Measurements from ENCODE around the gene SDK1.
"Not testable (repeated sequence)": the region's sequence is repeated elsewhere in the genome, so short reads cannot be mapped to it uniquely, and the experiment has no call there.

The SDK1 gene

GRCh38 chr7:4093483-4093882, 792.4 kb downstream of the SDK1 start:
- no peak for DNase-seq

- not testable (repeated sequence) for DNase-seq
Observed at GRCh38 chr7:4094158-4094557, 793.1 kb downstream of the SDK1 start.

GRCh38 chr7:4097001-4097609, 796.1 kb downstream of the SDK1 start:
- DNase-seq = no peak

- DNase-seq = no peak
Observed at GRCh38 chr7:4098169-4098568, 797.1 kb downstream of the SDK1 start.

DNA sequence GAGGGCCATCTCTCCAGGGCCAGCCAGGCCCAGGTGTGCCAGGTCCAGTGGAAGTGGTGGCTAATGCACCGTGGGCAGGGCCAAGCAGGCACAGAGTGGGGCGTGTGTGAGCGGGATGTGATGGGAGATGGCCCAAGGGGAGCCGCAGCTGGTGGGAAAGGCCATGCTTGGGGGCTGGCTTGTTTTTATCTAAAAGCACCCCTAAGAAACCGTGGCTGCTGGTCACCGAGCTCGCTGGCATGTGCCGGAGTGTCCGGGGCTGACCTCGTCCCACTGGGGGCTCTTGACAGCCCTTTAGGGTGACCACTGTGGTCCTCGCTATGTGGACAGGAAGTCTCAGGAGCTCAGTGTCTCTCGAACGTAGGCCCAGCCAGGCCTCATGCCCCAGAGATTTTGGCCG, 798.6 kb downstream of the SDK1 start:
- no peak for DNase-seq

DNA sequence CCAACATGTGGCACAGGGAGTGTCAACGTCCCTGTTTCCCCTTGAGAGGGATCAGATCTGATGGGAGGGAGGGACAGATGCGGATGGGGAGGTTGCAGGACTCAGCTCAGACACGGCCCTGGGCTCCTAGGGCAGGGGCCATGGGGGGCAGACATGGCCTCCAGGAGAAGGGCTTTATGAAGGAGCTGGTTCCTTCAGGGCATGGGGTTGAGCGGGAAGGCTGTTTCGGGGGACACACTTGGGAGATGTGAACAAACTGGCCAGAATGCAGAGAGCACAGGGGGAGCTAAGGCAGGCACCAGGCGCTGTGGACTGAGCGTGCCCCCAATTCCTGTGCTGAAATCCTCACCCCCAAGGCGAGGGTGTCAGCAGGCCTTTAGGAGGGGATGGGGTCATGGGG, 799.1 kb downstream of the SDK1 start:
- DNase-seq = no peak

DNA sequence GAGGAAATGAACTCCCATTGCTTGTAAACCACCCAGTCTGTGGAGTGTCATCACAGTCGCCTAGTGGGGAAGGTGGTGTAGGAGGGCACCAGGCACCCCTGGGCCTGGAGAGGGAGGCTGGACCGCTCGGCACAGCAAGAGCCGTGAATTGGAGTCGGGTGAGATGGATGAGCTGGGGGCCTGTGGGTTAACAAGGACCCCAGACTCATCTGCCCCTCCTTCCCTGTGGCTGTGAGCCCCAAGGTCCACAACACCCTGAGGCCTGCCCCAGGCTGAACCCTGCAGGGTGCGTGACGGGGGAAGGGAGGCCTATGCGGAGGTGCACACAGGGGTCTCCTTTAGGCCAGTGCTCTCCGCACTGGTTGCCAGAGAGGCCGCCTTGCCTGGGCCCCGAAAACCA, 799.6 kb downstream of the SDK1 start:
- DNase-seq = no peak

DNA sequence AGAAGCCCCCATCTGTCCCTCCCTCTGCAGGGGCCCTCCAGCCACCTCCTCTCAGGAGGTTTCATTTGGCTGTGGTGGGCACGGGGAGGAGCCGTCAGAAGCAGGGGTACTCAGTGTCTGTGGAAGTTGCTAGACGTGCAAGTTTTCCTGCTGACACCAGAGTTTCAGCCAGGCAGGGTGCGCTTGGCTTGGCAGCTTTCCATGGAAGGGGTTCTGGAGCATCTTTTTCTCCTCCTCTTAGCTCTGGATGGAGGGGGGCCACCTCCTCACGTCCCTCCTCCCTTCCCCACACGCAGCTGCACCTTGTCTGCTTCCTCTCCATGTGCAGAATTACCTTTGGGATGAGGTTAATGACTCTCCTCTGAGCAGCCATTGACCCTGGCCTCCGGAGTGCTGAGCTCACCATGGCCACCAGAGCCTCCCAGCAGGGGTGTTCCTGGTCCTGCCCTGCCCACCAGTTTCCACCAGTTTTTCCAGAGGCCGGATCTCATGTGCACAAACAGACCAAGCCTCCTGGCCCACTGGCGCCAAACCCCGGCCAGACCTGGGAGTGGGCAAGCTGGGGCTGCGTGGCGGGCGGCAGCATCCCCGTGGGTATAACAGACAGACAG, 801.3 kb downstream of the SDK1 start:
- DNase-seq = no peak

DNA sequence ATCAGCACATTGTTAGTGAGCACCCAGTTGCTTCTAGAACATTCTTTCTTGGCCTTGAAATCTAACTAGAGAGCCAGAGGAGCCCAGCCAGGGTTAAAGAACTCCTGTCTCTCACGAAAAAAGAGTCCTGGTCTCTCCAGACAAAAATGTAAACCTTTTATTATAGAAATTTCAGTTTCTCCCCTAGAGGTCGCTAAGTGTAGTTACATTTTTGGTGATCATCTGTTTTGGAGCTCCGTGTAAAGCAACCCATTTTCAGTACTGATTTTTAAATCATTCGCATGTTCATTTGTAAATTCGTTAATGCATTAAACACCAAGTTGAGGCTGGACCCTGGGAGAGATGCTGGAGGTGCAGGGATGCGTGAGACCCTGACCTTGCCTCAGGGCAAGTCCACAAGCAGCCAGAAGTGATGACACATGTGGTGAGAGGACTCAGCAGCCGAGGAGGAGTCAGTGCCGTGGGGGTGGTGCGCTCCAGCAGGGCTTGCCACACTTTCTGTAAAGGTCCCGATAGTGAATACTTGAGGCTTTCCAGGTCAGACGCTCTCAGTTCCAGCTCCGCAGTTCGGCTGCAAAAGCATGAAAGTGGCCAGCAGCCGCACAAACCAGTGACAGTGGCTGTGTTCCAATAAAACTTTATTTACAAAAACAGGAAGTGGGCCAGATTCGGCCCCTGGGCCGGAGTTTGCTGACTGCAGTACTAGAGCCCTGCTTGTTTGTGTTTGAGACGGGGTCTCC, 802.5 kb downstream of the SDK1 start:
- no peak for DNase-seq

GRCh38 chr7:4107839-4108238, 806.8 kb downstream of the SDK1 start:
- DNase-seq = no peak

DNA sequence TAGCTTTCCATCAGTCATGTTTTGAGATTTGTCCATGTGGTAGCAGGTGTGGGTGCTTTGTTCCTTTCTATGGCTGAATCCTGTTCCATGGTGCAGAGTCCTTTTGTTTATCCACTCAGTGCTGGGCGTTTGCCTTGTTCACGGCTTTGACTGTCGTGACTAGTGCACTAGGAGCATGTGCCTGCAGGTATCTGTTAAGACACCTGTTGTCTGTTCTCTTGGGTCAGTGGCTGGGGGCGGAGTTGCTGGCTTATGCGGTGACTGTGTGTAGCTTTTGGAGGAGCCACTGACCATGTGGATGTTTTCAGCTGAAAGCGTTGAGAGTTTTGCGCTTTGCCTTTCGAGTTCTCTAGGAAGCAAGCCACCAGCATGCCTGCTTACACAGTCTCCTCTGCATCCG, 807.9 kb downstream of the SDK1 start:
- DNase-seq = no peak

GRCh38 chr7:4109481-4110110, 808.5 kb downstream of the SDK1 start:
- DNase-seq = no peak

GRCh38 chr7:4110438-4110837, 809.4 kb downstream of the SDK1 start:
- DNase-seq = no peak

- no peak for DNase-seq
Observed at GRCh38 chr7:4111166-4111565, 810.1 kb downstream of the SDK1 start.

- no peak for DNase-seq
Observed at GRCh38 chr7:4113271-4113670, 812.2 kb downstream of the SDK1 start.

DNA sequence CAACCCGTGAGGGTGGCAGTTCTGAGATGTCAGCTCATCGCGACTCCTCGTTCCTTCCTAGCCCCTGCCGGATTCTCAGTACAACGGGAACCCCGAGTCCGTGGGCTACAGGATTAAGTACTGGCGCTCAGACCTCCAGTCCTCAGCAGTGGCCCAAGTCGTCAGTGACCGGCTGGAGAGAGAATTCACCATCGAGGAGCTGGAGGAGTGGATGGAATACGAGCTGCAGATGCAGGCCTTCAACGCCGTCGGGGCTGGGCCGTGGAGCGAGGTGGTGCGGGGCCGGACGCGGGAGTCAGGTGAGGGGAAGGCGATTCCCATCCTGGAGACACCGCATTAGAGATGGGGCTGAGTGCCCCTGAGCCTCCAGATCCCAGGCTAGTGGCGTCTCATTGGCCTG, 812.9 kb downstream of the SDK1 start:
- no peak for DNase-seq

- DNase-seq = no peak
Observed at GRCh38 chr7:4115442-4115841, 814.4 kb downstream of the SDK1 start.

DNA sequence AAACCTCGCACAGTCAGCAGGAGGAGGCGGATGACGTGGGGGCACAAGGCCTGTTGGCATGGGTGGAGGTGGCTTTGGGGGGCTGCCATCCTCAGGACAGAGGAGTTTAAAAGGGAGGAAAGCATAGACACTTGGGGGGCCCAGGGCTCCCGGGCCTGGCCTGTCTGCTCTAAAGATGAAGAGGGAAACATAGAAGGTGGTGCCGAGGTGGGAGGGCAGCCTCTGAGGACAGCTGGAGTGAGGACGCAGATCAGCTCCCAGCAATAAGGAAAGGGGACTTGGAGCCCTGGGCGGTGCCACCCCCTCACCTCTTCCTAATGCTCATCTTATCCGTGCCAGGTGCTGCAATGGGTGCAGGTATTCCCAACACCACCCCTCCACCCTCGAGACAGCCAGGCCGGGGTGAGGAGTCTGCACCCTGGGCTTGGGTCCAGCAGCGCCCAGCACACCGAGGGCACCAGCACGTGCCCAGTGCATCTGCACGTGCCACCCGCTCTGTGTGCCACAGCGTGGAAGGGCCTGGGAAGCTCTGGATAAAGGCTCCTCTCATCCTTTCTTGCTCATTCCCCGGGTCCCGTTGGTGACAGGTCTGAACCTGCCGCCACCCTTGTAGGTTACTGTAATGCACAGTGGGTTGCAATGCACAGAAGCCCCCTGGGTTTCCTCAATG, 815.0 kb downstream of the SDK1 start:
- DNase-seq = no peak

DNA sequence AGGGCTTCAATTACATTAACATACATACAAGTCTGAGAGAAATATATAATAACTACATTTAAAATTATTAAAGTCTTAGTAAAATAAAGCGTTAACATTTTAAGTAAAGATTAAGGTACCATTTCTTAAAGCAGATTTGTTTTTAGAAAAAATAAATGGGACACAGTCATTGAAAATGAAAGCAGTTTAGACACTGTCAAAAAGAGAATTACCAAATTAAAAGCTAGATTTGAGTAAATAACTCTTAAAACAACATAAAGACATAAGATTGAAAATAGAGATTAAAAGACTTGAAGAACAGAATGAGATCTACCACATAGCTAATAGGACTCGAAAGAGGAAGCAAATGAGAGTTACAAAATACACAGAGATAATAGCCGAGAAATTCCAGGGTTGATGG, 818.8 kb downstream of the SDK1 start:
- DNase-seq = no peak

DNA sequence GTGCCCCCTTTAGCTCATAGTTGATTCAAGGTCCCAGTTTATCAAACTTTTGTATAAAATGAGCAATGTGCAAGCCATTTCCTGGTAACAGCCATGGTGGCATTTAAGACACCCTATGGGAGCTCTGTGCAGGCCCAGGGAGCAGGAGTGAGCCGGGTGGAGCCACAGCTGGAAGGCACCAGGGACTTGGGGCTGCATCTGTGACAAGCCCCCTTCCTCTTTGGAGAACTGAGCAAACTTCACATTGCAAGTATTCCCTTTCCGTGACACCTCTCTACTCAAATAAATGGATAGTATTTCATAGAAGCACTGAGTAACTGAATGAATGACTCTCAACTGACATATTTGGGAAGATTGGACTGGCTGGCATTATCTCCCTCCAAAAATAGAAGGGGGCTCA, 822.3 kb downstream of the SDK1 start:
- DNase-seq = no peak

GRCh38 chr7:4123823-4124222, 822.8 kb downstream of the SDK1 start:
- DNase-seq = no peak

- DNase-seq = no peak
Observed at GRCh38 chr7:4124556-4125477, 823.8 kb downstream of the SDK1 start.
